Measurements from ENCODE around the gene ZFP69. TPM values are rescaled to one million over a fixed set of nuclear protein-coding genes. Genes with fewer than 3 reads are reported as not detected.

The ZFP69 gene
- total RNA-seq, 3 donors from 2014 or later = 2.2 to 4.8 (median 4.6) TPM

DNA sequence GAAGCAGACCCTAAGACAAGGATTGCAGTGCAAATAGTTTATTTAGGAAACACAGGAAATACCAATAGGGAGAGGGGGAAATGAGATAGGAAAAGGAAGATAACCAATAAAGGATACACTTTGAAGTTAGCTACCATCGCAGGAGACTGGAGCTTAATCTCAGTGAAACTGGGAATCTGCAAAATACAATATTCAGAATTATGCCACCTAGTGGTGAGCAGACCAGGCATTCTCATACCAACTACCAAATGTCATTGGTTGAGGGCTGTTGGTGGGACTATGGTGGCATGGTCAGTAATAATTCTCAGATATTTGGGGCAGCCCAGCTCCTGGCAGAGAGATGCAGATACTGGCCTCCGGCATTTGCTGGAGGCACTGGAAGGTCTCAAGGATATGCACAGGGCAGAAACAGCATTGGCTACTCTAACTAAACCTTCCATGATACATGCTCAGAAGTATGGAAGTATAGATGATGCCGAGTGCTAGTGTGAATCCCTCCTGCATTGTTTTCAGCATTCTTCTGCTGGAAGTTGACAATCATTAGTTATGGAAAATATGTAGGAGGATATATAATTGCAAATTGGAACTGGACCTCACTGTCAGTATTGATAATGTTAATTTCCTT lies 38.6 kb upstream of the ZFP69 start:
- Histone ChIP-seq H3K36me3 (no peaks in the 10 kb centered on the region), H3K4me1 (no peaks in the 10 kb centered on the region), H3K27ac (no peak overlapping the region), H3K4me3 (no peak overlapping the region), H3K27me3 (no peaks in the 10 kb centered on the region), H3K9me3 (no peaks in the 10 kb centered on the region)
- no peak for DNase-seq (ENCODE audit: low spot score in 2 of 2)
- intact Hi-C loops (cut with DNase I; ENCODE audit: low total_unique reads) = no loop called here
- no peak for TF ChIP-seq POLR2A (IDR thresholded peaks at IDR 0.05)
- TF ChIP-seq, protein P1, sequence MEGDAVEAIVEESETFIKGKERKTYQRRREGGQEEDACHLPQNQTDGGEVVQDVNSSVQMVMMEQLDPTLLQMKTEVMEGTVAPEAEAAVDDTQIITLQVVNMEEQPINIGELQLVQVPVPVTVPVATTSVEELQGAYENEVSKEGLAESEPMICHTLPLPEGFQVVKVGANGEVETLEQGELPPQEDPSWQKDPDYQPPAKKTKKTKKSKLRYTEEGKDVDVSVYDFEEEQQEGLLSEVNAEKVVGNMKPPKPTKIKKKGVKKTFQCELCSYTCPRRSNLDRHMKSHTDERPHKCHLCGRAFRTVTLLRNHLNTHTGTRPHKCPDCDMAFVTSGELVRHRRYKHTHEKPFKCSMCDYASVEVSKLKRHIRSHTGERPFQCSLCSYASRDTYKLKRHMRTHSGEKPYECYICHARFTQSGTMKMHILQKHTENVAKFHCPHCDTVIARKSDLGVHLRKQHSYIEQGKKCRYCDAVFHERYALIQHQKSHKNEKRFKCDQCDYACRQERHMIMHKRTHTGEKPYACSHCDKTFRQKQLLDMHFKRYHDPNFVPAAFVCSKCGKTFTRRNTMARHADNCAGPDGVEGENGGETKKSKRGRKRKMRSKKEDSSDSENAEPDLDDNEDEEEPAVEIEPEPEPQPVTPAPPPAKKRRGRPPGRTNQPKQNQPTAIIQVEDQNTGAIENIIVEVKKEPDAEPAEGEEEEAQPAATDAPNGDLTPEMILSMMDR (IDR thresholded peaks at IDR 0.05) = peak in 2 of 3 donors; percentile 29 to 41
- no peak for TF ChIP-seq POLR2AphosphoS5 (IDR thresholded peaks at IDR 0.05)

DNA sequence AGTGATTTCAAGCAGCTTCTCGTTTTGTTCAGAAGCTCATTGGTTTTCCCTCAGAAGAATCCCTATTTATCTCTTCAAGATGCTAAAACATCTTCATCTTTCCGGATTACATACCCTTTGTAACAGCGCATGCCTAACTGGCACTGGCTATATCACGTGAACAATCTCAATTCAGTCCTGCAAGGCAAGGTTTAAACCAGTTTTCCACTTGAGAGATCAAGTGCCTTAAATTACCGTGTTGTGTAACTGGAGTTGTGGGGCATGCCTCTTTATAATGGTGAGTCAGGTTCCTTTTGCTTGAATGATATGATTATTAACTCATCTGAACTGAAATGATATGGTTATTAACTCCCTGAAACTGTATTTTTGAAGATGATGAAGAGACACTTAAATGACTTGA lies 37.8 kb upstream of the ZFP69 start:
- Histone ChIP-seq H3K9me3 (no peaks in the 10 kb centered on the region), H3K27me3 (no peaks in the 10 kb centered on the region), H3K4me1 (no peaks in the 10 kb centered on the region), H3K4me3 (no peak overlapping the region), H3K36me3 (no peaks in the 10 kb centered on the region), H3K27ac (no peak overlapping the region)
- no peak for TF ChIP-seq POLR2A (IDR thresholded peaks at IDR 0.05)
- TF ChIP-seq, protein P1 (IDR thresholded peaks at IDR 0.05) = no peak
- intact Hi-C loops (cut with DNase I; ENCODE audit: low total_unique reads) = no loop called here
- no peak for DNase-seq (ENCODE audit: low spot score in 2 of 2)

DNA sequence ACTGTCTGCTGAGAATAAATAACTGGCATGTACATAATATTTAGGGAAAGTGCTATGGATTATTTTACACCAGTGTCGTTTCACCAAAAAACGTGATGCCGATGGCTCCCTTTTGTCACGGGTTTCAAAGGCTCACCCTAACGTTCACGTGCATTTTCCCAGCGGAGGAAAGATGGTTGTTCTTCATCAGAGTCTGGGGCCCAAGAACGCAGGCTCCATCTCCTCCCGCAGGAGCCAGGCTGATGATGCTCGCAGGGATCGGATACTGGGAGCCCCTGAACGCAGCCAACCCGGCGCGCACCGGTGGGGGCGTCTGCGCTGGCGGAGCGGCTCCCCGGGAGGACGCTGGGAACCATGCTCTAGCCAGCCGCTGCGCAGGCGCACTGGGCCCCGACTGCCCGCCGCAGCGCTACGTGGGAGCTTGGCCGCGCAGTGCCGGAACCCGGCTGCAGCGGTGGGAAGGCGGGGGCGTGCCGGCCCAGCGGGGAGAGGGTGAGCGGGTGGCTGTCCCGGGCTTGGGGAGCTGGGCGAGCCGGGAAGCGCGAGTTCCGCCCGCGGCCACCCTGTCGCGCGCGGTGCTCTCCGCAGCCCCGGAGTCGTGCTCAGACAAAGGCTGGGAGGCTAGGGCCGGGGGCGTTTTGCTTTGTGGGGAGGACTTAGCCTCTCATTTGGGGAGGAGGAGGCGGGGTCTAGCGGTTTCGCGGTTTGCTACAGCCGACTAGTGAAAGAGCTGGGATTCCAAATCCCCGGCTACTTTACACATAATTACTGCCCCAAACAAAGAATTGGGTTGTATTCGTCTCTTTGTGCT lies 27.2 kb upstream of the ZFP69 start, which contains the start of gene ZFP69B:
TSS of gene ZFP69B (plus strand) at position 793 of the 811 bp plus-strand sequence. CDS start 486 bp downstream, outside the sequence.
- no peaks in the 10 kb centered on the region for H3K36me3 ChIP-seq
- H3K4me1 ChIP-seq = no peaks in the 10 kb centered on the region
- peak within 1 kb of the TSS; percentile 75 to 77 for H3K27ac ChIP-seq
- peak; percentile 73 to 83 for DNase-seq (ENCODE audit: low spot score in 2 of 2)
- H3K27me3 ChIP-seq = no peaks in the 10 kb centered on the region
- H3K9me3 ChIP-seq = peaks cover 0 to 17% of the 10 kb centered on the region in 2 donors
- intact Hi-C loops (cut with DNase I; ENCODE audit: low total_unique reads) = no loop called here
- peak within 1 kb of the TSS; percentile 58 to 84 (median 84) for H3K4me3 ChIP-seq
- TF ChIP-seq POLR2A (IDR thresholded peaks at IDR 0.05) (no peak), POLR2AphosphoS5 (IDR thresholded peaks at IDR 0.05) (peak in 1 of 3 donors; percentile 46)

DNA sequence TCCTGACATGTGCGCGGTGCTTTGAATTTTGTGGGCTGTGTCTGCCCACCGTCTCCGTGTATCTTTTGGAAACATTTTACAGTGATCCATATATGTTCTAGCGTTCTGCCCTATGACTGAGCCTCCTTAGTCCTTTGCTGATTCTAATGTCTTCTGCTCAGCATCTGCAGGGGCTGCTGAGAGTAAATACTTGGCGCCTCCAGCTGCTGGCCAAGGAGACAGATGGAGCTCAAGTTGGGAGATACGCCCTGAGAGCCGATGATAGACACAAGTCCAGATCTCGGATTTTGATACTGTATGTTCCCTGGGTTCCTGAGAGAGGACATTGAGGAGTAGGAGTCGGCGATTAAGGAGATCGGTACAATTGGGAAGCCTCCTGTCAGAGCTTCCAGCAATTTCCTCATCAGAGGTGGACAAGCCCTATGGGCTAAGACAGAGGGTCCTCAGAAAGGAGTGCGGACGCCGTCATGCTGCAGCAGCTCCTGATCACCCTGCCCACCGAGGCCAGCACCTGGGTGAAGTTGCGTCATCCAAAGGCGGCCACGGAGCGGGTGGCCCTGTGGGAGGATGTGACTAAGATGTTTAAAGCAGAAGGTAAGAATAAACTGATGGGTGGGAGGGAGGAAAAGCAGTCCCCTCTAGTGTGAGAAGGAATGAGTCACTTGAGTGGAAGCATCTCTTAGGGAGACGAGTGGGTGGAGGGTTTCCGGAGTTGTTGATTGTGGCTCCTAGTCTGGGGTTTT lies 26.4 kb upstream of the ZFP69 start:
- DNase-seq (ENCODE audit: low spot score in 2 of 2) = no peak
- intact Hi-C loops (cut with DNase I; ENCODE audit: low total_unique reads) = no loop called here
- Histone ChIP-seq H3K4me3 (peak overlapping the region; percentile 58 to 84 (median 84)), H3K9me3 (peaks cover 0 to 25% of the 10 kb centered on the region in 2 donors), H3K27ac (peak overlapping the region; percentile 75 to 77), H3K4me1 (no peaks in the 10 kb centered on the region), H3K36me3 (no peaks in the 10 kb centered on the region), H3K27me3 (no peaks in the 10 kb centered on the region)
- no peak for TF ChIP-seq POLR2AphosphoS5 (IDR thresholded peaks at IDR 0.05)
- no peak for TF ChIP-seq POLR2A (IDR thresholded peaks at IDR 0.05)
- TF ChIP-seq, protein P1 (IDR thresholded peaks at IDR 0.05) = no peak

DNA sequence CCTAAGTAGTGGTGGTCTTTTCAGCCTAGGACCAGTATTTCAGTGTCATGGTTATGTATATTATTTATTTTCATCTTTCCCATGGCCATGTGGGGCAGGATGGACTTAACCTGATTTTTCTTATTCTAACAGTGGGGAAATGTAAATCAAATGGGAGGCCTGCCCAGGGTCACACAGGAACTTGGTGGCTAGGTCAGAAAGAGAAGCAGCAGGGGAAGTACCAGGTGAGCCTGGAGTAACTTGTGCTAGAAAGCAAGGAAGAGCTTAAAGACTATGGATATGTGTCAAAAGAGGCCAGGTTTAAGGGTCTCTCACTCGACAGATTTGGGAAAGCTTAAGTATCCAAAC lies 25.9 kb upstream of the ZFP69 start:
- intact Hi-C loops (cut with DNase I; ENCODE audit: low total_unique reads) = no loop called here
- no peaks in the 10 kb centered on the region for H3K36me3 ChIP-seq
- H3K9me3 ChIP-seq = peaks cover 0 to 29% of the 10 kb centered on the region in 2 donors
- TF ChIP-seq, protein P1 (IDR thresholded peaks at IDR 0.05) = no peak
- TF ChIP-seq POLR2AphosphoS5 (IDR thresholded peaks at IDR 0.05) = no peak
- TF ChIP-seq POLR2A (IDR thresholded peaks at IDR 0.05) = no peak
- H3K4me3 ChIP-seq = peak overlapping the region in 2 of 3 donors; percentile 84
- H3K4me1 ChIP-seq = no peaks in the 10 kb centered on the region
- H3K27me3 ChIP-seq = no peaks in the 10 kb centered on the region
- DNase-seq (ENCODE audit: low spot score in 2 of 2) = no peak
- H3K27ac ChIP-seq = no peak overlapping the region
